ENCODE measurements around the gene G3BP1.

DNA sequence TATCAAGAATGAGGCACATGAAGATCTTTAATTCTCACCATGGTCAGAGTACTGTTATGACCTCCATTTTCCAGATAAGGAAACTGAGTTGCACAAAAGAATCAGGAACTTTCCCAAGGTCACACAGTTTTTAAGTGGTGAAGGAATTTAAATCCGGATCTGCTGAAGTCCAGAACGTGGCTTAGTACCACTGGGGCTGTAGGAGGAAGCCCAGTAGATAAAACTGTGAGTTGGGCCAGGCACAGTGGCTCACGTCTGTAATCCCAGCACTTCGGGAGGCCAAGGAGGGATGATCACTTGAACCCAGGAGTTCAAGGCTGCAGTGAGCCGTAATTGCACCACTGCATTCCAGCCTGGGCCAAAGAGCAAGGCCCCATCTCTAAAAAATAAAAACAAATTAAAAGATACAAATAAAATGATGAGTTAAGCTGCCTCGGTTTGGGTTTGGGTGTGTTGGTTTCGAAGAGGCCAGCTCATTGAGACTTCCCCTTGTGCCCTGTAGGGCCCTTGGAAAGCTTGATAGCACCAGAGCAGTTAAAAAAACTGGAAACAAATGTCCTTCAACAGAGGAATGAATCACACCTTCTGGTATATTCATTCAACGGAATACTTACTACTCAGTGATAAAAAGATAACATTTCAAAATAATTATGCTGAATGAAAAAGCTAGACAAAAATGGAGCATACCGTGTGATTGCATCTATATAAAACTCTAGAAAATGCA is 33.5 kb upstream of the G3BP1 start:
- TF ChIP-seq POLR2A (IDR thresholded peaks at IDR 0.05) = no peak
- TF ChIP-seq, protein P1, sequence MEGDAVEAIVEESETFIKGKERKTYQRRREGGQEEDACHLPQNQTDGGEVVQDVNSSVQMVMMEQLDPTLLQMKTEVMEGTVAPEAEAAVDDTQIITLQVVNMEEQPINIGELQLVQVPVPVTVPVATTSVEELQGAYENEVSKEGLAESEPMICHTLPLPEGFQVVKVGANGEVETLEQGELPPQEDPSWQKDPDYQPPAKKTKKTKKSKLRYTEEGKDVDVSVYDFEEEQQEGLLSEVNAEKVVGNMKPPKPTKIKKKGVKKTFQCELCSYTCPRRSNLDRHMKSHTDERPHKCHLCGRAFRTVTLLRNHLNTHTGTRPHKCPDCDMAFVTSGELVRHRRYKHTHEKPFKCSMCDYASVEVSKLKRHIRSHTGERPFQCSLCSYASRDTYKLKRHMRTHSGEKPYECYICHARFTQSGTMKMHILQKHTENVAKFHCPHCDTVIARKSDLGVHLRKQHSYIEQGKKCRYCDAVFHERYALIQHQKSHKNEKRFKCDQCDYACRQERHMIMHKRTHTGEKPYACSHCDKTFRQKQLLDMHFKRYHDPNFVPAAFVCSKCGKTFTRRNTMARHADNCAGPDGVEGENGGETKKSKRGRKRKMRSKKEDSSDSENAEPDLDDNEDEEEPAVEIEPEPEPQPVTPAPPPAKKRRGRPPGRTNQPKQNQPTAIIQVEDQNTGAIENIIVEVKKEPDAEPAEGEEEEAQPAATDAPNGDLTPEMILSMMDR (IDR thresholded peaks at IDR 0.05) = no peak

Data from uterus (tissue), 2 donors.